LNCAP (cell line): ENCODE results near the gene GPC3.

Experiments
- CTCF ChIP-seq: fragments of 450-650 bp; IDR thresholded peaks from 2 replicates; pipeline ENCODE4 v1.5.1; 2017; ENCODE audit warnings: mild to moderate bottlenecking

The GPC3 gene

GRCh38 chrX:133869270-133869669 is 116.1 kb downstream of the GPC3 start:
- TF ChIP-seq CTCF: no peak

- no peak for TF ChIP-seq CTCF
These were observed 116.7 kb downstream of the GPC3 start for GRCh38 chrX:133868682-133869081.

GRCh38 chrX:133868250-133868649 is 117.1 kb downstream of the GPC3 start:
- TF ChIP-seq CTCF: no peak

- TF ChIP-seq CTCF: no peak
These were observed 119.5 kb downstream of the GPC3 start for GRCh38 chrX:133865761-133866471.

- TF ChIP-seq CTCF: no peak
These were observed 121.2 kb downstream of the GPC3 start for GRCh38 chrX:133864236-133864635.

- TF ChIP-seq CTCF: no peak
These were observed 125.5 kb downstream of the GPC3 start for GRCh38 chrX:133859860-133860259.

GRCh38 chrX:133859336-133859735 is 126.1 kb downstream of the GPC3 start:
- TF ChIP-seq CTCF: no peak
